Ascending aorta (tissue), 2 donors: ENCODE measurements around the gene POLK. TPM values are rescaled to one million over a fixed set of nuclear protein-coding genes. Genes with fewer than 3 reads are reported as not detected.

Experiments used
- DNase-seq, 2 donors: peaks; one replicate each; pipeline ENCODE4 v3.0.0-alpha.2; 2019; ENCODE audit warnings: low spot score in 2 of 2
- H3K27ac ChIP-seq, 2 donors: fragments of 200-600 bp; sonication (generic); one replicate each; pipeline ENCODE4 v1.5.1; 2016 to 2017; ENCODE audit warnings: mild to moderate bottlenecking in 1 of 2
- H3K27me3 ChIP-seq: fragments of 200-600 bp; sonication (generic); one replicate; pipeline ENCODE4 v1.5.1; 2017
- H3K36me3 ChIP-seq, 2 donors: fragments of 200-600 bp; sonication (generic); one replicate each; pipeline ENCODE4 v1.5.1; 2016
- H3K4me1 ChIP-seq, 2 donors: fragments of 200-600 bp; sonication (generic); one replicate each; pipeline ENCODE4 v1.5.1; 2016 to 2017; ENCODE audit warnings: mild to moderate bottlenecking in 1 of 2
- H3K4me3 ChIP-seq, 2 donors: fragments of 200-600 bp; sonication (generic); one replicate each; pipeline ENCODE4 v1.5.1; 2016 to 2017; ENCODE audit warnings: mild to moderate bottlenecking in 1 of 2
- H3K9me3 ChIP-seq, 2 donors: fragments of 200-600 bp; sonication (generic); one replicate each; pipeline ENCODE4 v1.5.1; 2016
- CTCF ChIP-seq, 3 experiments: fragments of 200-600 bp in 2 of 3; fragments of 450-650 bp in 1 of 3; sonication (generic) in 2 of 3; IDR thresholded peaks; one replicate each; pipeline ENCODE4 v1.5.1; 2016 to 2019; ENCODE audit warnings: antibody characterized with exemption in 3 of 3, mild to moderate bottlenecking in 1 of 3, moderate library complexity in 1 of 3
- intact Hi-C: fragments of 100-400 bp; cut with DNase I; formaldehyde crosslinking; loops from one replicate; pipeline ENCODE4 v1.15.1; 2023
- total RNA-seq: library from RNA; depleted of rRNA; stranded (reverse); fragments of >200 nt; gene quantifications from one replicate; pipeline ENCODE4 v1.1.0, GENCODE V29; 2016

The POLK gene
- total RNA-seq, 1 donor from 2014 or later, result 19.4 TPM

DNA sequence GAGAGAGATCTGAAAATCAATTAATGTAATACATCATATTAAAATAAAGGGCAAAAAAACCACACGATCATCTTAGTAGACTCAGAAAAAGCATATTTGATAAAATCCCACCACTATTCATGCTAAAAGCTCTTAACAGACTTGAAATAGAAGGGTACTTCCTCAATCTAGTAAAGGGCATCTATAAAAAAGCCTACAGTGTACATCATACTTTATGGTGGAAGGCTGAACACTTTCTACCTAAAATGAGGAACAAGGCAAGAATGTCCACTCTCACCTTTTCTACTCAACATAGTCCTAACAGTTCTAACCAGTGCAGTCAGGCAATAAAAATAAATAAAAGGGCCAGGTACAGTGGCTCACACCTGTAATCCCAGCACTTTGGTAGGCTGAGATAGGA lies 38.9 kb downstream of the POLK start:
- Histone ChIP-seq H3K27ac (no peak overlapping the region), H3K36me3 (peaks cover 3 to 30% of the 10 kb centered on the region in 2 donors), H3K27me3 (no peaks in the 10 kb centered on the region), H3K4me3 (no peak overlapping the region), H3K9me3 (no peaks in the 10 kb centered on the region), H3K4me1 (no peaks in the 10 kb centered on the region)
- TF ChIP-seq CTCF (IDR thresholded peaks at IDR 0.05), result no peak
- DNase-seq, result no peak
- intact Hi-C loops, result no loop called here

GRCh38 chr5:75551471-75551870 lies 39.8 kb downstream of the POLK start:
- peaks cover 3 to 34% of the 10 kb centered on the region in 2 donors for H3K36me3 ChIP-seq
- no peaks in the 10 kb centered on the region for H3K27me3 ChIP-seq
- no peak for TF ChIP-seq CTCF (IDR thresholded peaks at IDR 0.05)
- no peaks in the 10 kb centered on the region for H3K9me3 ChIP-seq
- H3K27ac ChIP-seq, result no peak overlapping the region
- intact Hi-C loops, result no loop called here
- no peak overlapping the region for H3K4me3 ChIP-seq
- DNase-seq, result no peak
- no peaks in the 10 kb centered on the region for H3K4me1 ChIP-seq

GRCh38 chr5:75552764-75553163 lies 41.1 kb downstream of the POLK start:
- intact Hi-C loops, result no loop called here
- no peaks in the 10 kb centered on the region for H3K4me1 ChIP-seq
- H3K36me3 ChIP-seq, result peaks cover 3 to 44% of the 10 kb centered on the region in 2 donors
- H3K4me3 ChIP-seq, result no peak overlapping the region
- no peak for DNase-seq
- H3K27ac ChIP-seq, result no peak overlapping the region
- H3K9me3 ChIP-seq, result no peaks in the 10 kb centered on the region
- H3K27me3 ChIP-seq, result no peaks in the 10 kb centered on the region
- no peak for TF ChIP-seq CTCF (IDR thresholded peaks at IDR 0.05)

DNA sequence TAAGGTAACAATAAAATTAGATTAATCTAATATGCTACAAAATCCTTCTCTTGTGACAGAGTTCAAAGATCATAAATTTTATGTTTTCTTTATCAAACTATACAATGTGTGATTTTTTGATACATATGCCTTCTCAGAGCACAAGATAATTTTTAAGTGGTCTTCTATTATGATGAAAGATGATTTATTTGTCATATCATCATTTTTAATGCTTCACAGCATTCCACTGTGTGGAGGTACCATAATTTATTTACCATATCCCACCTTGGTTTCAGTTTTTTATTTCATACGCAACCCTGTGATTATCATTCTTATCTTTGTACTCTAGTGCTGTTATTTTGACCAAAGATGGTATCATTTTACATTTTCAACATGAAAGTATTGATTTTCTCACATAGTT lies 41.7 kb downstream of the POLK start:
- intact Hi-C loops, result no loop called here
- Histone ChIP-seq H3K27me3 (no peaks in the 10 kb centered on the region), H3K27ac (no peak overlapping the region), H3K36me3 (peaks cover 3 to 44% of the 10 kb centered on the region in 2 donors), H3K4me1 (peaks cover 0 to under 1% of the 10 kb centered on the region in 2 donors), H3K4me3 (no peak overlapping the region), H3K9me3 (no peaks in the 10 kb centered on the region)
- DNase-seq, result no peak
- TF ChIP-seq CTCF (IDR thresholded peaks at IDR 0.05), result no peak

DNA sequence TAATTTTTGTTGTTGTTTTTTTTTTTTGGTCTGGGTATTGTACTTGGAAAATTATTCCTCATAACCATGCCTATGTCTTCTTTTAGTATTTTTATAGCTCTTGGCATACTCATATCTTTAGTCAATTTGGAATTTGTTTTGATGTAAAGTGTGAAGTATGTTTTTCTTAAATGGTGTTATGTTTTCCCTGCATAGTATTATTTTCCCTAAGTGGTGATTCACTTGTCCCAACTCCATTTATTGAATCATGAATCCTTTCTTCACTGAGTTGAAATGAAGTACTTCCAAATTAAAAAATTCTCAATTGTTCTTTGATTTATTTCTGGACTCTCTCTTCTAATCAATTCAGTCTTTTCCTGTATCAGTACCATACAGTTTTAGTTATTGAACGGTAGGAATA lies 46.5 kb downstream of the POLK start:
- intact Hi-C loops, result no loop called here
- no peak overlapping the region for H3K4me3 ChIP-seq
- no peak for DNase-seq

More for the DNA sequence above, 46.5 kb downstream of the POLK start:
- no peaks in the 10 kb centered on the region for H3K27me3 ChIP-seq
- peak overlapping the region; percentile 2 to 47 for H3K27ac ChIP-seq
- H3K36me3 ChIP-seq, result peaks cover 0 to 31% of the 10 kb centered on the region in 2 donors
- peaks cover 0 to 6% of the 10 kb centered on the region in 2 donors for H3K4me1 ChIP-seq
- TF ChIP-seq CTCF (IDR thresholded peaks at IDR 0.05), result no peak
- H3K9me3 ChIP-seq, result peaks cover 2 to 6% of the 10 kb centered on the region in 2 donors
